SK-N-MC (cell line): ENCODE data around the gene SUSD4.

Source experiments
- EZH2 ChIP-seq: fragments of 200-600 bp; sonication (generic); IDR thresholded peaks from one replicate; pipeline ENCODE4 v1.6.1; 2017; ENCODE audit warnings: antibody characterized with exemption
- POLR2AphosphoS5 ChIP-seq: IDR thresholded peaks from 2 replicates; pipeline ENCODE4 v1.6.1; 2012; ENCODE audit warnings: mild to moderate bottlenecking, low read depth, low read length, borderline replicate concordance

GRCh38 chr1:223216531-223217205 lies 147.3 kb downstream of the SUSD4 start:
- TF ChIP-seq POLR2AphosphoS5 (no peak), EZH2 (no peak)
